Measurements from ENCODE around the gene EFS. TPM values are rescaled to one million over a fixed set of nuclear protein-coding genes. Genes with fewer than 3 reads are reported as not detected.

Gene EFS
- polyA plus RNA-seq, 3 donors, result not detected

DNA sequence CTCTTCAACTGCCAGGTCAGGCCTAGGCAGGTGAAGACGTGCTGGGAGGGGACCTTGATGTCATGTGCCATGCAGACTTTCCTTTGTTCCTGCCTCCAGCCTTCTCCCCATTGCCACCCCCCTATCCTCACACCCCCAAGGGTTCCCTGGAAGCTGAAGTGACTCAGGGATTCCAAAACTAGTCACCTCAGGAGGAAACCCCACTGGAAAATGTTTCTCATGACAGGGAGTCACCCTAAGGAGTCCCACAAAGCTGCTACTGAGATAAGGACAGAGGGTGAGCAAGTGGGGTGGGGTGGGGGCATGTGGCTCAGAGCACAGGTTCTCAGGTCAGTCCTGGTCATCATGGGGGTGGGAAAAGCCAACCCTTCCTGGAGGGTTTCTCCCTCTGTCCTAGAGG, 5.2 kb upstream of the EFS start:
- TF ChIP-seq, protein P1, sequence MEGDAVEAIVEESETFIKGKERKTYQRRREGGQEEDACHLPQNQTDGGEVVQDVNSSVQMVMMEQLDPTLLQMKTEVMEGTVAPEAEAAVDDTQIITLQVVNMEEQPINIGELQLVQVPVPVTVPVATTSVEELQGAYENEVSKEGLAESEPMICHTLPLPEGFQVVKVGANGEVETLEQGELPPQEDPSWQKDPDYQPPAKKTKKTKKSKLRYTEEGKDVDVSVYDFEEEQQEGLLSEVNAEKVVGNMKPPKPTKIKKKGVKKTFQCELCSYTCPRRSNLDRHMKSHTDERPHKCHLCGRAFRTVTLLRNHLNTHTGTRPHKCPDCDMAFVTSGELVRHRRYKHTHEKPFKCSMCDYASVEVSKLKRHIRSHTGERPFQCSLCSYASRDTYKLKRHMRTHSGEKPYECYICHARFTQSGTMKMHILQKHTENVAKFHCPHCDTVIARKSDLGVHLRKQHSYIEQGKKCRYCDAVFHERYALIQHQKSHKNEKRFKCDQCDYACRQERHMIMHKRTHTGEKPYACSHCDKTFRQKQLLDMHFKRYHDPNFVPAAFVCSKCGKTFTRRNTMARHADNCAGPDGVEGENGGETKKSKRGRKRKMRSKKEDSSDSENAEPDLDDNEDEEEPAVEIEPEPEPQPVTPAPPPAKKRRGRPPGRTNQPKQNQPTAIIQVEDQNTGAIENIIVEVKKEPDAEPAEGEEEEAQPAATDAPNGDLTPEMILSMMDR (IDR thresholded peaks at IDR 0.05), result no peak
- Mint-ChIP-seq H3K36me3 (no peaks in the 10 kb centered on the region), H3K27ac (no peak overlapping the region), H3K9me3 (peaks cover 0 to 4% (median 0%) of the 10 kb centered on the region in 7 donors), H3K4me3 (no peak overlapping the region), H3K4me1 (no peaks in the 10 kb centered on the region), H3K27me3 (ENCODE audit: low read depth in 3 of 3) (peaks cover 26 to 35% (median 30%) of the 10 kb centered on the region in 3 donors)
- Histone ChIP-seq H3K4me2 (replicated peaks; ENCODE audit: extremely low read depth, low read length, poor library complexity, severe bottlenecking) (no peak overlapping the region), H3K4me3 (replicated peaks in 1 of 3; ENCODE audit: low read depth in 2 of 3, low read length in 3 of 3) (no peak overlapping the region), H3K9ac (ENCODE audit: insufficient read depth, low read length, poor library complexity, severe bottlenecking) (no peak overlapping the region), H3K27ac (ENCODE audit: low read depth in 1 of 2, low read length in 2 of 2) (no peak overlapping the region), H3K4me1 (ENCODE audit: control insufficient read depth in 1 of 2, insufficient read depth in 2 of 2, low read length in 2 of 2) (no peaks in the 10 kb centered on the region), H2AFZ (ENCODE audit: insufficient read depth, low read depth, low read length, poor library complexity, severe bottlenecking) (no peak overlapping the region), H3K27me3 (ENCODE audit: control insufficient read depth in 2 of 2, insufficient read depth in 2 of 2, low read length in 2 of 2) (peaks cover 15 to 25% of the 10 kb centered on the region in 2 donors), H3K36me3 (replicated peaks in 1 of 2; ENCODE audit: control insufficient read depth in 1 of 2, insufficient read depth in 2 of 2, low read length in 2 of 2) (no peaks in the 10 kb centered on the region), H3K79me2 (ENCODE audit: insufficient read depth, low read length) (no peaks in the 10 kb centered on the region), H3K9me3 (replicated peaks in 1 of 2; ENCODE audit: control insufficient read depth in 1 of 2, insufficient read depth in 1 of 2, low read length in 2 of 2) (no peaks in the 10 kb centered on the region), H4K20me1 (ENCODE audit: insufficient read depth, low read length) (no peaks in the 10 kb centered on the region)
- intact Hi-C loops (cut with micrococcal nuclease), result no loop called here
- no CpG with 5 or more reads among the region's 1 CpG for WGBS (ENCODE audit: insufficient coverage)
- DNase-seq, result no peak

DNA sequence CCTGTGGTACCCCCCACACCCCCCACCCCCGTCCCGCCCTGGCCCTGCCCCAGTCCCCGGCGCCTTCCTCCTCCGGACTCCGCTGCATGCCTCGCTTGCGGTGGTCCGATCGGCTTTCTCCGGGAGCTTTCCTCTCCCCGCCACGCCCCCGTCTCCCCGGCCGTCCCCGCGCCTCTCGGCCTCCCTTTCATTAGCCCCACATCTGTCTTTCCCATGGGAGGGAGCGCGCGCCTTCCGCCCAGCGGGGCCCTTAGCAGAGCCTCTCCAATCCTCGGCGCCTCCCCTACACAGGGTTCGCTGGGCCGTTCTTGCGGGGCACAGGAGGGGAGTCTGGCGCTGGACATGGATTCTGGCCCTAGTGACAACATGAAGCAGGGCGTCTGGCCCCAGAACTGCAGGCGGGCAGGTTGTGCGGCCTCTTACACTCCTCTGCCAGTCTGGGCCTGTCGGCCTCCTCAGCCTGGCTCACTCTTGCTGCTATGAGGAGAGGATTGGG, 1.5 kb upstream of the EFS start:
- Mint-ChIP-seq H3K36me3 (peaks cover 0 to 2% of the 10 kb centered on the region in 2 donors), H3K4me1 (peaks cover 2% of the 10 kb centered on the region), H3K4me3 (peak overlapping the region in 1 of 2 donors; percentile 64), H3K27me3 (ENCODE audit: low read depth in 3 of 3) (peaks cover 44 to 60% (median 54%) of the 10 kb centered on the region in 3 donors), H3K27ac (no peak overlapping the region), H3K9me3 (peaks cover 0 to 10% (median 0%) of the 10 kb centered on the region in 7 donors)
- Histone ChIP-seq H3K4me3 (replicated peaks in 1 of 3; ENCODE audit: low read depth in 2 of 3, low read length in 3 of 3) (no peak overlapping the region), H3K27ac (ENCODE audit: low read depth in 1 of 2, low read length in 2 of 2) (no peak overlapping the region), H3K36me3 (replicated peaks in 1 of 2; ENCODE audit: control insufficient read depth in 1 of 2, insufficient read depth in 2 of 2, low read length in 2 of 2) (no peaks in the 10 kb centered on the region), H3K4me2 (replicated peaks; ENCODE audit: extremely low read depth, low read length, poor library complexity, severe bottlenecking) (no peak overlapping the region), H3K79me2 (ENCODE audit: insufficient read depth, low read length) (no peaks in the 10 kb centered on the region), H4K20me1 (ENCODE audit: insufficient read depth, low read length) (no peaks in the 10 kb centered on the region), H3K27me3 (ENCODE audit: control insufficient read depth in 2 of 2, insufficient read depth in 2 of 2, low read length in 2 of 2) (peaks cover 25 to 54% of the 10 kb centered on the region in 2 donors), H3K9me3 (replicated peaks in 1 of 2; ENCODE audit: control insufficient read depth in 1 of 2, insufficient read depth in 1 of 2, low read length in 2 of 2) (no peaks in the 10 kb centered on the region), H2AFZ (ENCODE audit: insufficient read depth, low read depth, low read length, poor library complexity, severe bottlenecking) (no peak overlapping the region), H3K4me1 (ENCODE audit: control insufficient read depth in 1 of 2, insufficient read depth in 2 of 2, low read length in 2 of 2) (no peaks in the 10 kb centered on the region), H3K9ac (ENCODE audit: insufficient read depth, low read length, poor library complexity, severe bottlenecking) (no peak overlapping the region)
- intact Hi-C loops (cut with micrococcal nuclease), result no loop called here
- TF ChIP-seq, protein P1 (IDR thresholded peaks at IDR 0.05), result no peak
- DNase-seq, result no peak
- 80% methylated on average over 29 of the region's 34 CpGs for WGBS (ENCODE audit: insufficient coverage)

Data from CD14-positive monocyte (primary cell).